Small intestine (tissue), 7 donors: Measurements from ENCODE around the gene DPP10. TPM values are rescaled to one million over a fixed set of nuclear protein-coding genes. Genes with fewer than 3 reads are reported as not detected.
A peak's percentile ranks its signal among the peaks of the same experiment; 100 is the strongest.

Source experiments
- DNase-seq, 2 donors: peaks; one replicate each; pipeline versions ENCODE4 v3.0.0 to v3.0.0-alpha.2; 2013
- FAIRE-seq: peaks from 2 replicates; lab custom pipeline; 2012; peaks lifted over from hg19 to GRCh38; lab: Jason Lieb, UNC
- H3K27ac ChIP-seq, 3 donors: one replicate each; pipeline ENCODE4 v1.5.1; 2013; ENCODE audit warnings: low read length in 2 of 3, mild to moderate bottlenecking in 2 of 3, control low read depth in 1 of 3, inconsistent platforms in 1 of 3, low read depth in 1 of 3, moderate library complexity in 1 of 3
- H3K27me3 ChIP-seq, 3 donors: one replicate each; pipeline ENCODE4 v1.6.1; 2013; ENCODE audit warnings: low read length in 3 of 3, inconsistent platforms in 1 of 3; ENCODE audit not compliant: control insufficient read depth in 3 of 3, insufficient read depth in 3 of 3
- H3K36me3 ChIP-seq, 3 donors: one replicate each; pipeline ENCODE4 v1.6.1; 2013; ENCODE audit warnings: low read length in 3 of 3, inconsistent platforms in 1 of 3, low read depth in 1 of 3, mild to moderate bottlenecking in 1 of 3, moderate library complexity in 1 of 3; ENCODE audit not compliant: control insufficient read depth in 3 of 3, insufficient read depth in 2 of 3
- H3K4me1 ChIP-seq, 3 donors: one replicate each; pipeline ENCODE4 v1.6.1; 2013; ENCODE audit warnings: low read length in 2 of 3, inconsistent platforms in 1 of 3, low read depth in 1 of 3, mild to moderate bottlenecking in 1 of 3, moderate library complexity in 1 of 3; ENCODE audit not compliant: control insufficient read depth in 3 of 3, insufficient read depth in 2 of 3
- H3K4me3 ChIP-seq, 3 donors: one replicate each; pipeline ENCODE4 v1.5.1; 2013; ENCODE audit warnings: low read length in 3 of 3, control low read depth in 1 of 3, inconsistent platforms in 1 of 3, low read depth in 1 of 3, mild to moderate bottlenecking in 1 of 3, moderate library complexity in 1 of 3
- H3K9me3 ChIP-seq, 2 donors: one replicate each; pipeline ENCODE4 v1.6.1; 2013; ENCODE audit warnings: low read depth in 1 of 2, low read length in 1 of 2; ENCODE audit not compliant: control insufficient read depth in 2 of 2, insufficient read depth in 1 of 2
- WGBS, 3 donors: extraction: QIAGEN DNeasy Blood & Tissue Kit; methylation state at CpG; one replicate each; pipeline ENCODE4 v1.1.7; 2013; 5-methylcytosine and 5-hydroxymethylcytosine counted together
- polyA plus RNA-seq, 4 donors: library from polyadenylated mRNA; stranded (reverse) in 3 of 4; unstranded in 1 of 4; fragments of 200-250 nt in 3 of 4; fragments of 120-200 nt in 1 of 4; gene quantifications; one replicate each; pipeline versions ENCODE4 v1.2.1 to v1.2.3, GENCODE V29; 2013
- donor health status: healthy with polysubstance abuse.
- donor health status: control.
- donor health status: control.
- donor health status: Bipolar disorder and iron deficiency.
- donor health status: healthy.

The DPP10 gene
- polyA plus RNA-seq, 4 donors, result 0.54 to 23.8 (median 1.7) TPM

GRCh38 chr2:115558725-115559124, 1116.3 kb downstream of the DPP10 start:
- Histone ChIP-seq H3K27ac (no peak overlapping the region), H3K4me3 (no peak overlapping the region), H3K9me3 (no peaks in the 10 kb centered on the region), H3K4me1 (no peaks in the 10 kb centered on the region), H3K36me3 (no peaks in the 10 kb centered on the region), H3K27me3 (no peaks in the 10 kb centered on the region)
- 58 to 64% (median 64%) methylated on average over 1 of the region's 1 CpG for WGBS, 3 donors
- FAIRE-seq (no peak), DNase-seq (no peak)

DNA sequence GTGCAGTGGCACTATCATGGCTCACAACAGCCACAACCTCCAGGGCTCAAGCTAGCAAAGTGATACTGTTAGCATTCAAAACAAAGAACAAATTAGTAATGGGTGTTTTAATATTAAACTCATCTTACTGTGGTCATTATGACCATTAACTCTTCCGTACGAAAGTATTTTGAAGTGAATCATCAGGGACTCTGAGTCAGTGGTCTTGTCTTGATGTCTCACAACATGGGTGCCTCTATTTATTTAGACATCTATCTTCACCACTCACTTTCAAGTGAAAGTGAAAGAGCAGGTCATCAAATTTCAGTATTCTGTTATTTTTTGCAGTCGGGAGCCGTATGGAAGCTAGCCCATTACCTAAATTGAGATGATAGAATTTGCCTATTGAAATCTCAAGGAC, 1118.2 kb downstream of the DPP10 start:
- FAIRE-seq, result no peak
- no peaks in the 10 kb centered on the region for H3K9me3 ChIP-seq
- H3K36me3 ChIP-seq, result no peaks in the 10 kb centered on the region
- H3K4me1 ChIP-seq, result no peaks in the 10 kb centered on the region
- no peaks in the 10 kb centered on the region for H3K27me3 ChIP-seq
- H3K27ac ChIP-seq, result no peak overlapping the region
- DNase-seq, result no peak
- WGBS, 3 donors, result 85 to 93% (median 88%) methylated on average over 4 of the region's 4 CpGs
- H3K4me3 ChIP-seq, result no peak overlapping the region

DNA sequence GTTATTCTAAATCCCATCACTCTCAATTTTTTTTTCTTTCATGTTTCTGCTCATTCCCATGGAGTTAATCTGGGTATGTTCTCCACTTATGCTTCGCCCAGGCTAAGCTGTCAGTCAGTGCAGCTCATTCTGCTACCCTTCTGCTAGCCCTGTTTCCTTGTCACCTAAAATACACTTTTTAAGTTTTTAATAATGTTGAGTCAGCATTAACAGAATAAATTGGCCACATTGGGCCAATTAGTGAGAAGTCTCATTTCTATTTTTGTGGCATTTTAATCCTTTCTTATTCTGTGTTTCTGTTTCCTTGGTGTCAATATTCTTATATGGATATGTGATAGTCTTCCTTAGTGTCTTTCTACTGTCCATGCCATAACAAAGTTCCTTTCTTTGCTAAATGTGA, 1126.2 kb downstream of the DPP10 start:
- Histone ChIP-seq H3K4me1 (no peaks in the 10 kb centered on the region), H3K4me3 (no peak overlapping the region), H3K27ac (no peak overlapping the region), H3K36me3 (no peaks in the 10 kb centered on the region), H3K27me3 (no peaks in the 10 kb centered on the region), H3K9me3 (no peaks in the 10 kb centered on the region)
- WGBS, 3 donors, result 69 to 78% (median 72%) methylated on average over 1 of the region's 1 CpG
- FAIRE-seq (no peak), DNase-seq (no peak)

DNA sequence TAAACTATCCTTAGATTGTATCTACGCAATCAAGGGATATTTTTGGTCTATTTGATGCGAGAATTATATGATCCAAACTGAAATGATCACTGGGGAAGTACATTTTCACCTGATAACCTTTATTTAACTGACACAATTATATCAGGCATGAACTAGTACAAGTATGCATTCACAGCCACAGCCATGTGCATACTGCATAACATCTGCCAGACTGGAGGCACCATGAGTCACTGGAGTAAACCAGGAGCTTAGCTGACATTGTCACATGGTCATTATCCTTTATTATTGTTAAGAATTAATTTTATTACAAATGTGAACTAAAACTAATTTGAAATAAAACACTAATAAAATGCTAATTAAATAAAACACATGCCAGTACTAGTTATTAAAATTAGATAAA, 1127.1 kb downstream of the DPP10 start:
- DNase-seq (no peak), FAIRE-seq (no peak)
- Histone ChIP-seq H3K9me3 (no peaks in the 10 kb centered on the region), H3K4me1 (no peaks in the 10 kb centered on the region), H3K27me3 (no peaks in the 10 kb centered on the region), H3K4me3 (no peak overlapping the region), H3K36me3 (no peaks in the 10 kb centered on the region), H3K27ac (no peak overlapping the region)
- WGBS, 3 donors, result 74 to 83% (median 79%) methylated on average over 2 of the region's 2 CpGs

- H3K4me3 ChIP-seq, result no peak overlapping the region
- DNase-seq (no peak), FAIRE-seq (no peak)
- no peak overlapping the region for H3K27ac ChIP-seq
- no peaks in the 10 kb centered on the region for H3K36me3 ChIP-seq
- H3K27me3 ChIP-seq, result no peaks in the 10 kb centered on the region
- no peaks in the 10 kb centered on the region for H3K9me3 ChIP-seq
- H3K4me1 ChIP-seq, result no peaks in the 10 kb centered on the region
Measured at GRCh38 chr2:115572746-115573145, 1130.3 kb downstream of the DPP10 start.

GRCh38 chr2:115573756-115574155, 1131.3 kb downstream of the DPP10 start:
- Histone ChIP-seq H3K4me1 (no peaks in the 10 kb centered on the region), H3K36me3 (no peaks in the 10 kb centered on the region), H3K27ac (no peak overlapping the region), H3K9me3 (no peaks in the 10 kb centered on the region), H3K4me3 (no peak overlapping the region), H3K27me3 (no peaks in the 10 kb centered on the region)
- WGBS, 3 donors, result 79 to 86% (median 85%) methylated on average over 4 of the region's 4 CpGs
- FAIRE-seq (no peak), DNase-seq (peak in 1 of 2 donors; percentile 3)

DNA sequence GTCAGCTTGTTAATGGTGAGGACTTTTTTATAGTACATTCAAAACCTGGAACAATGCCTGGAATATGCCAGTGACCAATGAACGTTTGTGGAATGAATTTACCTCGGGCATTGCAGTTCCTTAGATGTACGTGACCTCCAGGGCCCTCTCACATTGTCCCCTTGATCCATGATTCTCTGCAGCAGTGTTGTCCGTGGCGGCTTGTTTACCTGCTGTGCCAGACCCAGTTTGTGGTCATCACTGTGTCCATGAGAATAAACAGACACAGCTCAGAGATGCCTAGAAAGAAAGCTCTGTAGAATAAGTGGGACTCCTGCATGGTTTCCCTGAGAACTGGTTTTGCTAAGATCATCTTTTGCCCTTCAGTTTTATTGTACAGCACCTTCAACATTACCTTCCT, 1132.2 kb downstream of the DPP10 start:
- Histone ChIP-seq H3K9me3 (no peaks in the 10 kb centered on the region), H3K27me3 (no peaks in the 10 kb centered on the region), H3K27ac (no peak overlapping the region), H3K4me1 (no peaks in the 10 kb centered on the region), H3K36me3 (no peaks in the 10 kb centered on the region), H3K4me3 (no peak overlapping the region)
- WGBS, 3 donors, result 56 to 78% (median 69%) methylated on average over 5 of the region's 5 CpGs
- DNase-seq, result no peak
- no peak for FAIRE-seq

DNA sequence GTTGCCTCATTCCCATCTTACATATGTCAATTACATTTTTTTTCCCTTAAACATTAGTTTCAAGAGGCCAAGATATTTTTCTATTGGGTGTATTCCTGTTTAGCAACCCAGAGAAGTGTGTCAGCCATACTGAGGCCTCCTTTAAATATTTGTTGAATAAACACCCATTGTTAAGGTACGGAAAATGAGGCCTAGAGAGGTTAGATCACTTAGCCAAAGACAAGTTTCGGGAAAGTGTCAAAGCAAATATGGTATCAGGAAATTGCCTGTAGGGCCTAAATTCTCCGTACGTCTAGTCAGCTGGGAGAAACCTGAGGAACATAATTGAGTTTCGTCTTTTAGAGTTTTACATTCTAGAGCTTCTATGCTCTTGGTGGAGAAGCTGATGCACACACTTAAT, 1138.3 kb downstream of the DPP10 start:
- no peak for DNase-seq
- H3K4me1 ChIP-seq, result no peaks in the 10 kb centered on the region

DNA sequence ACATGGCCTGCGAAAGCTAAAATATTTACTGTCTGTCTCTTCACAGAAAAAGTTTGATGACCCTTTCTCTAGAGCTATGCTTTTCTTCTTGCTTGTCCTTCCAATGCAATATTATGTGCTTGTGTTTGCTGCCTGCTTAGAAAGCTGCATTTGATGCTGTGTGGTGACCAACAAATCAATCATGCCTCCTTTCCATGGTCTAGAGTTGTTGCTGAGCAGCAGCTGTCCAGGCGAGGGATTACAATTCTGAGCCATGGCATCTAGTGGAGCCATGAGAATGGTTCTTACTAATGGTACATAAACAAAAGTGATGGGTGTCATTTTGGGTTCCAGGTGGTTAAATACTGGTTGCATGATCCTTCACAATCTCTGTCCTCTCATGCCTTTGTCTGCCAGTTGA, 1142.1 kb downstream of the DPP10 start:
- DNase-seq, result no peak
- no peaks in the 10 kb centered on the region for H3K27me3 ChIP-seq
- WGBS, 3 donors, result 88 to 92% (median 90%) methylated on average over 2 of the region's 2 CpGs
- no peak for FAIRE-seq
- H3K4me3 ChIP-seq, result no peak overlapping the region
- H3K9me3 ChIP-seq, result peaks cover 0 to 5% of the 10 kb centered on the region in 2 donors
- peaks cover 0 to 4% (median 0%) of the 10 kb centered on the region in 3 donors for H3K36me3 ChIP-seq
- no peaks in the 10 kb centered on the region for H3K4me1 ChIP-seq
- no peak overlapping the region for H3K27ac ChIP-seq

More for the DNA sequence above, 1138.3 kb downstream of the DPP10 start:
- Histone ChIP-seq H3K36me3 (peaks cover 0 to 4% (median 0%) of the 10 kb centered on the region in 3 donors), H3K4me3 (no peak overlapping the region), H3K27me3 (no peaks in the 10 kb centered on the region), H3K27ac (no peak overlapping the region), H3K9me3 (peaks cover 0 to 5% of the 10 kb centered on the region in 2 donors)
- WGBS, 3 donors, result 89 to 94% (median 92%) methylated on average over 5 of the region's 5 CpGs
- no peak for FAIRE-seq
